Activated CD4-positive, alpha-beta T cell treated with anti-CD3 and anti-CD28 coated beads, Interleukin-2, amount 50 U/mL, for 16 hours (primary cell): ENCODE results near the gene NAP1L4.
"Not testable (repeated sequence)": the region's sequence is repeated elsewhere in the genome, so short reads cannot be mapped to it uniquely, and the experiment has no call there.

ENCODE experiments used
- DNase-seq: peaks from one replicate; pipeline ENCODE4 v3.0.0-alpha.2; 2020

The NAP1L4 gene

DNA sequence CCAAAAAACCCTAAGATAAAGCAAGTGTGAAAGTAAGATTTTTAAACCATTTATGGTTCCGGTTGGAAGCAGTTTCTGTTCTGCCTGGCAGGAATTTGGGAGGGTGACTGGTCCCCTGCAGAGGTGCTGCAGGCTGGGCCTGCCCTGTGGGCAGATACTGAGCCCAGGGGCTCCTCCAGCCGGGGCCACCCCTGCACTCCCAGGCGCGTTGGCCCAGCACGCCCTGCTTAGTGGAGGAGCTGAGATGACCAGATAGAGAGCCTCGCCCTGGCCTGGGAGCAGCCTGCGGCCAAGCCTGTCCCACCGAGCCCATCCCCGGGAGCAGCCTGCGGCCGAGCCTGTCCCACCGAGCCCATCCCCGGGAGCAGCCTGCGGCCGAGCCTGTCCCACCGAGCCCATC, 70.9 kb downstream of the NAP1L4 start:
- DNase-seq = no peak

DNA sequence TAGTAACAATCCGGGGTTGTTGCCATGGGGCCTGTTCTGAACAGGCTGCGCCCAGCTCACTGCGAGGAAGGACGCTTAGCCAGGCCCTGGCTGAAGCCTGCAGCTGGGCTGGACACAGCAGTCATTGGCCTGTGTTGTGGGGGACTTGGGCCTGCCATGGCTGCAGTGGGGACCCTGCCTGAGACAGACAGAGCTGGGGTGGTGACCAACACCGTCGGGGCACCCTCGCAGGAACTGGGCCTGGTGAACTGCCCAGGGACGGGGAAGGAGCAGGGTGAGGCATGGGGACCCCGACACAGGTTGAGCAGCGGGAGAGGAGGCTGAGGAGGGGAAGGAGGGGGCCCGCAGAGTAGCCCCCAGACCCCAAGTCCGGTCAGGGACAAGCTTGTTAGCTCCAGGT, 71.8 kb downstream of the NAP1L4 start:
- no peak for DNase-seq

DNA sequence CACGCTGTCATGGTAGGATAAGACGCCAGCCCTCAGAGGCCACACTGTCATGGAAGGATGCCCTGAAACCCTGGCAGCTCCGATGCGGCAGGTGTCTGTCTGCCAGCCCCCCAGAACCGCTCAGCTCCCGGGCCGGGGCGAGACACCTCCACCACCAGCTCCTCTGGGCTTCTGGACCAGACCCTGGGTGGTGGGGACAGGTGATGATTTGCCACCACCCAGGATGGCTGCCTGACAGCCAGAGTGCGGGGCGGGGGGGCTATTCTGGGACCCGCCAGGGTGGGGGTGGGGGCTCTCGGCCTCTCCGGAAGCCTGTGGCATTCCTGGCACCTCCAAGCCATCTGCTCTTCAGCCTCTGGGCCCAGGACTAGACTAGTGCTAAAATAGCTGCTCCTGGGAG, 72.3 kb downstream of the NAP1L4 start:
- no peak for DNase-seq

DNA sequence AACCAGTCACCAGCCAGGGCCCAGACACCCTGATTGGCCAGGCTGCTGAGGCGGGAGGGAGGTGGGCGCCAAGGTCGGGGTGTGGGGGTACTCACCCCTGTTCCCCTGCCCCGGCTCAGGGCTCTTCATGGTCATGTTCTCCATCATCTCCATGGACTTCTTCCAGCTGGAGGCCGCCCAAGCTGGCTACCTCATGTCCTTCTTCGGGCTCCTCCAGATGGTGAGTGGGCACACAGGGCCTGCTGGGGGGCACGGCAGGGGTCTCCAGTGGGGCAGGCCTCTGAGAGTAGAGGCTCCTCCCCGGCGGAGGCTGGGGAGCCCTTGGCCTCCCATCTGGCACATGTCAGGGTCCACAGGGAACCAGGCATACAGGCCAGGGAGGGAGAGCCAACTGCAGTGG, 72.9 kb downstream of the NAP1L4 start:
- DNase-seq = no peak

DNA sequence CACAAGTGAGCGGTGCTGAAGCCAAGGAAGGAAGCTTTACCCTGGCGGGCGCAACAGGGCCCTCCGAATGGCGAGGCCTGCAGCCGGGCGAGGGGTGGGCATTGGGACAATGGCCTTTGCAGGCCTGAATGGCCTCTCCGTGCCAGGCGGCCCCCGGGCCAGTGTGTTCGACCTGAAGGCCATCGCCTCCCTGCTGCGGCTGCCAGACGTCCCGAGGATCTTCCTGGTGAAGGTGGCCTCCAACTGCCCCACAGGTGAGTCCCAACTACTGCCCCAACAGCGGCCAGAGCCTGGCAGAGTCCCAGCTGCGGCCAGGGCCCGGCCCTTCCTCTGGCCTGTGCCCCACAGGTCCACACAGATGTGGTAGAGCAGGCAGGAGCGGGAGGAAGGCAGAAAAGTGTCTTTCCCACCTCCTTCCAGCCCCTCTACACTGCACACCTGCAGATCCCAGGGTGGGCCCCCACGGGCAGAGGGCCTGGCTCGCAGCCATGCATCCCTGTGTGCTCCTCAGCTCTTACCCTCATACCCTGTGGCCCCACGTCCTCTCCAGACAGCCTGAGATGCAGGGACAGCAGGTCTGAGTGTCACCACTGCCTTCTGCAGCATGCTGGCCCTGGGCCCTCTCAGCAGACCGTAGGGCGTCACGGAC, 74.2 kb downstream of the NAP1L4 start:
- no peak for DNase-seq

DNA sequence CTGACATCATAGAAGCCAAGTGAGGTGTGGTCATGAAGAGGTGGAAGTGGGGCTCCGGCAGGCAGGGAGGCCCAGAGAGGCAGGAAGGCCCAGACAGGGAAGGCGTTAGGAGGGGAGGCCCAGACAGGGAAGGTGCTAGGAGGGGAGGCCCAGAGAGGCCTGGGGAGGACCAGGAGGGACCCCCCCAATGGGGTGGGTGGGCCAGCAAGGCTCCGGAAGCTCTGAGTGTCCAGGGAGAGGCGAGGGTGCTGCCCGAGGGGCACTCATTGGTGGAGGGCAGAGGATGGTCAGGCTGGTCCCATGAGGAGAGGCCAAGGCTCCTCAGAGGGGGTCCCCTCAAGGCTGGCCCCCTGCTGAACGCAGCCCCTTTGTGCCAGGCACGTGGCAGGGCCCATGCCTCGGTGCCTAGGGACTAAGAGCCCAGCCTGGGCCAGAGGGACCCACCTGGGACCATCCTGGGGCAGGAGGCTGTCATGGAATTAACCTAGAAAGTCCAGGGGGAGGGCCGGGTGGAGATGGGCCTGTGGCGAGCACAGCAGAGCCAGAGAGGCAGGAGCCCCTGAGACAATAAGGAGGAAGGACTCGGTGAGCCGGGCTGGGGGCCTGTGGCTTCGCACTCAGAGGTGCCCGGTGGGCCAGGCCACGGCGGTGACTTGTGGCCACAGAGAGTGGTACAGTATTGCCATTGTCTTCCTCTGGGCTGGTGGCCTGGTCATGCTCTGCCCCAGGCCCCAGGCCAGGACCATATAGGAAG, 75.1 kb downstream of the NAP1L4 start:
- DNase-seq = no peak

DNA sequence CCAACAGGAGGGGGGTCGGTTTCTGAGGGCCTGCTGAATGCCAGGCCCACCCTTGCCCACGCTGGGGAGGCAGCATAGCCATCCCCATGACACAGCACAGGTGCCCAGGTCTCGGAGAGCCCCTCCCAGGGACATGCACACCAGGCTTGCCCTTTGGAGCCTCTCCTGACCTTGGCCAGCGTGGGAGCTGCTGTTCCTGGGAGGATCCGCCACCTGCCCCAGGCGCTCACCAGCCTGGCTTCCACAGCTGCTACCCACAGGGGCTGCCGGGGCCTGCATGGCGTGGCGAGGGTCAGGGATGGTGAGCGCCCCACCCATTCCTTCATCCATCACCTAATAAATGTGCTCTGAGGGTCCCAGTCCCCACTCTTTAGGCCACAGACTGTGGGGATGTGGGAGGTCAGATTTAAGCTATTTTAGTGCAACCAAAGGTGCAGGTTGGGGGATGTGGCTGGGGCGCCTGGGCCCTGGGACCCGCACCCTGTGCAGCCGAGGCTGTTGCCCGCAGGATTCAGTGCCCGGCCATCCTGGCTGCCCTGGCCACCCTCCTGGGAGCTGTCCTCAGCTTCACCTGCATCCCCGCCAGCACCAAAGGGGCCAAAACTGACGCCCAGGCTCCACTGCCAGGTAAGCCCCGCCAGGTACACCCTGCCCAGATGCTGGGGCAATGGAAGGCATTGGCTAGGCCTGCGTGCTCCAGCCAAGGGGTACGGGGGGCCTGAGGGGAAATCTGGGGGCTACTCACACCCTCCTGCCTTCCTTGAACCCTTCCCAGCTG, 75.8 kb downstream of the NAP1L4 start:
- no peak for DNase-seq

DNA sequence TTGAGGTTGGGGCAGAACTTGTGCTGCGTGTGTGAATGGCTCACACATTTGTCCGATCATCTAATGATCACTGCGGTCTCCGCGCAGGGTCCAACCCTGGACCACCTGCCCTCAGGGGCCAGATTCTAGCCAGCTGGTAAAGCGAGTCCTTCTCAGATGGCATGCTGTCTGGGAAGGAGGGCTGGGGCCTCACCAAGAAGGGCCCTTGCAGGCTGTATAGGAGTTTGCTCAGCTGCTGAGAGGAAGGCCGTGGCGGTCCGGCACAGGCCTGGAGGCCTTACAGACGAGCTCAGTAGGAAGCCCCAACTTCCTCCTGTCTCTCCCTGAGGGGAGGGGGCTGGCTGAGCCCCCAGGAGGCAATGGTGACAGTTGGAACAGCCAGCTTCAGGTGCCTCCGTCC, 76.7 kb downstream of the NAP1L4 start:
- DNase-seq = no peak

DNA sequence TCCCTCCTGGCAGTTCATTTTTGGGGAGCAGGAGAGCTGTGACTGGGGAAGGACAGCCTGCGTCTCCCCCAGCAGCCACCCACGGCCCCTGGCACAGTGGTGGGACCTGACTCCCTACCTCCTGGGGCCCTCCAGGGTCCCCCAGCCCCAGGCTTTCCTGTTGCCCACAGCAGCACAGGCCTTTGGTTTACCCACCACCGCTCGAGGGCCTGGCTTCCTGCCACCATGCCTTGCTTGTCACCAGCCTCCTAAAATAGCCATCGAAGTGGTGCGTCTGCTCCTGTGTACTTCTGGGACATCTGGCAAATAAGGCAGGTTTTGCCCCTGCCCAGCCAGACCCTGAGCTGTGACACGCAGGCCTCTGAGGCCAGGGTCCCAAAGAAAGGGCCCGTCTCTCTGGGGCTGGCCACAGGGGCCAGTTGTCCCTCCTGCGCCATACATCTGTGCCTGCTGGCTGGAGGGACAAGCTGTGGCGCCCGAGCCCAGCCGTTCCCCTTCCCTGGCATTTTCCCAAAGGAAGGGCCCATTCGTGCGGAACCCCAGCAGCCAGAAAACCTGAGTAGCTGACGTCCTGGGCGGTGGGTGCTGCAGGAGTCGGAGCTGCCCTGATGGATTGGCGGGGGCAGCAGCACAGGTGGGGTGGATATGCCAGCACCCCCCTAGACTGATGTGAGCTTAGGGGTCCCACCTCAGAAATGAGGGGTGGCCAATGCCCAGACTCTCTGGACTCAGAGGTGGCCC, 77.5 kb downstream of the NAP1L4 start:
- DNase-seq = no peak

DNA sequence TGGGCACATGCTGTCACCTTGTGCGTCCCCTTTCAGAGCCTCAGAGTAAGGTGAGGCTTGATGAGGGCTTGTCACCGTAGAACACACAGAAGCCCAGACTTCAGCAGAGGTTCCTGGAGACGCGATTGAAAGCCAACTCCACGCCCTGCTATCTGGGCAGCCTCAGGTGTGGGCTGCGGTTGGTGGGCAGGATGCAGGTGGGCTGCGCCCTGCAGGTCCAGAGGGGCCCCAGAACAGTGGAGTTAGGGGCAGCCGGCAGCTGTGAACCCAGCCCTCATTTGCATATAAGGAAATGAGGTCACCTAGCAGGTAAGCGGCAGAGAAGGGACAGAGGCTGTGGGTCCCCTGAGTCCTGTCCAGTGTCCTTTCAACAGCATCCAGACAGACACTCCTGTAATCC, 78.4 kb downstream of the NAP1L4 start:
- no peak for DNase-seq

DNA sequence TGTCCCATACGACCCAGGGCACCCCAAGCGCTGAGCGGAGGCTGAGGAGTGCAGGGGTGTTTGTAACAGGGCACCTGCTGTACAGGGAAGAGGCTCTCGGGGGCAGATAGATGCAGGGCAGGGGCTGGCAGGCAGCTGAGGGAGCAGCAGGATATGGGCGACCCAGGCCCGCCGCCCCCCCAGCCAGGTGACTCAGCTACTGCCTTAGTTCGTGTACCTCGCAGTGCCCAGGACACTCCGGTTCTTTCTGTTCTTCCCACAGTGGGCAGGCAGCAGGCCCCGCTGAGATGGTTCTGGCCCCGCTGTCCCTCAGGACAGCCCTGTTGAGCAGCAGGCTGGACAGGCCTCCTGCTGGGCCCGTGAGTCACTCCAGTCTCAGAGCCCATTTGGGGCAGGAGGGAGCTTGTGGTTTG, 79.1 kb downstream of the NAP1L4 start:
- DNase-seq = no peak

DNA sequence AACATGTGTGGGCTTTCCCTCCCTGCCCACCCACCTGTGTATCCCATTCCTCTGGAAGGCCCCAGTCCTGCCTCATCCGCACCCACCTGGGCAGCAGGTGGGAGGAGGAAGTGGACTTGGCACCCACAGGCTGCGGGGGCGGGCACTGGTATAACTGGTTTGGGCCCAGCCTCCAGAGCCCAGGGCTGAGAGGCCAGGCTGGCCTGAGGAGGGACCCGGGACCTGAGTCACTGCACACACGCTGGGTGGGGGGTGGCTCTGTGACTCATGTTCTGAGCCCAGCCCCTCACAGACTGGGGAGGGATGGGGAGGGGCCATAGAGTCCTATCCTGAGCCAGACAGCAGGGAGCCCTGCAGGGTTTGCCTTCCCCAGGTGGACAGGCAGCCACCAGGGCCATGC, 79.6 kb downstream of the NAP1L4 start:
- no peak for DNase-seq

DNA sequence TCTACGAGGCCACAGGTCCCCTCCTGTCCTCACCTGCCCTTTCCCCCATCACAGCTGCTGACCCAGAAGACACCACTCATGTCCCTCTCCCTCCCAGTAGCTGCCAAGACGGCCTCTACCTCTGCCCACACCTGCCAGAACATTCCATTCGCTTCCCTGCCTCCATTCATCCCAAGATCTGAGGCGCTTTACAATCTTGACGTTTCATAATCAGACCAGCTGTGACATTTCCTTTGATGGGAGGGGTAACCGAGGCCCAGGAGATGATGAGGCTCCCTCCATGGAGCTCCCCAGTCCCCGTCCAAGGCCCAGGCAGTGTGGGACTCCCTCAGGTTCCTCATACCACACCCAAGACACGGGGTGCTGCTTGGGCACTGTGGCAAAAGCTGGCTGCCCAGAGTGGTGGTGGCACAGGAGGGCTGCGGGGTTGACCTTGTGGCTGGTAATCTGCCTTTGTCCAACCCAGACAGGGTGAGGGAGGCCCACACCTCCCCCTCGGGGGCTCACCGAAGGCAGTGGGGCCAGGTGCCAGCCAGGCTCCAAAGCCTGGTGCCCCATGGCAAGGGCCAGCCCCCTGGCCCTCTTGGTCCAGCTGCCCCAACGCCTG, 80.2 kb downstream of the NAP1L4 start:
- no peak for DNase-seq

DNA sequence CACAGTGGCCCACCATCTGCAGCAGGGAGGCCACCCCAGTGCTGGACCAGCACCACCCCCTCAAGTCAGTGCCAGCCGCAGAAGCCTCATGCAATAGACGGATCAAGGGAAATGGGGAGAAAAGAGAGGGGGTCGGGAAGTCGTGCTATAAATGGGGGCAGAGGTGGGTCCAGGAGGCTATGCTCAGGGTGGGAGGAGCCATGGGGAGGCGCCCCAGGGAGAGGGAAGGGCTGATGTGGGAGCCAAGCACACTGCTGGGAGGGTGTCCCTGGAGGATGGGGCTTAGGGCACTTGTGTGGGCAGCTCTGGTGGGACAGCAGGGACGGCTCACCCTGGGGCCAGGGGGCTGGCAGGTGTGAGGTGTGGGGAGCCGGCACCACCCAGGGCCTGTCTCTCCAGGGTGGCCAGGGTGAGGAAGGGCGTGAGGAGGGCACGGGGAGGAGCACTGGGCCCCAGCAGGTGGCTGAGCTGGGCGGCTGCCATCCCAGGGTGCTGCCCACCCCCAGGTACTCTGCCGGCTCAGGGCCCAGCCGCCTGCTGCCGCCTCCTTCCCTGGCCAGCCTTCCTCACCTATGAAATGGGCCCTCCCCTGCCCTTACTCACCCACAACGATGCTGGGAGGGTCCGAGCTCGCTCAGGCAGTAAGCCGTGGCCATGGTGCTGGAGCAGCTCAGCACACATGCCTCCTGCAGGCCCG, 80.9 kb downstream of the NAP1L4 start:
- no peak for DNase-seq

DNA sequence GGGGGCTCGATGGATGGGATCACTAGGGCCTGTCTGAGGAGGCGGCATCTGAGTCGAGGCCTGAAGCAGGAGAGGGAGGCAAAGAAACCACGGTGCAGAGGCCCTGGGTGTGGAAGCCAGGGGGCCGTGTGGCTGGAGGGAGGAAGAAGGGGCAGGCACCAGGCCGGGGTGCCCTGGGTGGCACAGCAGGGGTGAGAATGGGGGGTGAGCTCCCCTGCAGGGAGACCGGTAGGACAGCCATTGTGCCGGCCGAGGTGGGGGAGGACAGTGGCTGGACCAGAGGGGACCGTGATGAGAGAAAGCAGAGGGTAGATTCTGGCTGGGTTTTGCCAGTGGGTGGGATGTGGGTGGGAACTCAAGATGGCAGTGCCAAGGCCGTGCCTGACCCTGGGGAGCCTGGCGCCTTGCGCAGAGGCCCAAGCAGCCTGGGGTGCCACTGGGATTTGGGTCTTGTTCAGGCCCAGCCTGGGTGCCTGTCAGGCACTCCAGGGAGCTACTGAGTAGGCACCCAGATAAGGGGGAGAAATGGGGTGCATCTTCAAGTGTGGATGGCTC, 81.7 kb downstream of the NAP1L4 start:
- DNase-seq = no peak

DNA sequence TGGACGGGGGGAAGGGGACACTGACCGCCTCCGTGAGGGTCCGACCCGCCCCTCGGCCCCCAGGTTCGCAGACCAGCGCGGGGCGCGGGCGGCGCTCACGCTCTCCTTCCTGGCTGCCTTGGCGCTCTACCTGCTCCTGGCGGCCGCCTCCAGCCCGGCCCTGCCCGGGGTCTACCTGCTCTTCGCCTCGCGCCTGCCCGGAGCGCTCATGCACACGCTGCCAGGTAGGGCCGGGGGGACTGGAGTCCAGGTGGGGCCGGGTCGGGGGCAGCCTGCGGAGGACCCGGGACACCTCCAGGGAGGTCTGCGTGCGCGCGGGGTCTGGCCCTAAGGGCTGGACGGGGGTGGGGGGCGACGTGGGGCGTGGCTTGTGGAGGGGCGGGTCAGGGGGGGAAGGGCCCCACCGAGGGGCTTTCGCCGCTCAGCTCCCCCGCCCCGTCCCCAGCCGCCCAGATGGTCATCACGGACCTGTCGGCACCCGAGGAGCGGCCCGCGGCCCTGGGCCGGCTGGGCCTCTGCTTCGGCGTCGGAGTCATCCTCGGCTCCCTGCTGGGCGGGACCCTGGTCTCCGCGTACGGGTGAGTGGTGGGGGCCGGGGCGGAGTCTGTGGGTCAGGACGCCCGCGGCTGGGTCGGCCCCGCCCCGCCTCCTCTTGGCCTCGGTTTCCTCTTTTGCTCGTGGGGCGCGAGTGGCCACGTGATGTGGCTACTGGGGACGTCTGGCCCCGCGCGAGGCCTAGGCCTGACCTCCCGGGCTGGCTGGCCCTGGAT, 82.8 kb downstream of the NAP1L4 start:
- DNase-seq = no peak

DNA sequence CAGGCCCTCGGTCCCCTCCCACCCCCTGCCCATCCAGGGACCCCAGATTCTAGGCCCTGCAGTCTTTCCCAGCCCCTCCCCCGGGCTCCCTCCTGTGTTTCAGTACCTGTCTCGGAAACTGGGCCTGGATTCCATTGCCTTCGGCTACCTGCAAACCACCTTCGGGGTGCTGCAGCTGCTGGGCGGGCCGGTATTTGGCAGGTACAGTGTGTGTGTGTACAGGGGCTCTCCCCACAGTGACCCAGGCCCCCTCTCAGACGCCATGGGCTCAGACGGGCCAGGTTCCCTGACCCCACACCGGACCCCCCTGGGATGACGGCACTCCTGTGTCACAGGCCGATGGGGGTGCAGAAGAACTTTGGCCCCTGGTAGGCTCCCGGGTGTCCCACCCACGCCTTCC, 84.0 kb downstream of the NAP1L4 start:
- DNase-seq = no peak

DNA sequence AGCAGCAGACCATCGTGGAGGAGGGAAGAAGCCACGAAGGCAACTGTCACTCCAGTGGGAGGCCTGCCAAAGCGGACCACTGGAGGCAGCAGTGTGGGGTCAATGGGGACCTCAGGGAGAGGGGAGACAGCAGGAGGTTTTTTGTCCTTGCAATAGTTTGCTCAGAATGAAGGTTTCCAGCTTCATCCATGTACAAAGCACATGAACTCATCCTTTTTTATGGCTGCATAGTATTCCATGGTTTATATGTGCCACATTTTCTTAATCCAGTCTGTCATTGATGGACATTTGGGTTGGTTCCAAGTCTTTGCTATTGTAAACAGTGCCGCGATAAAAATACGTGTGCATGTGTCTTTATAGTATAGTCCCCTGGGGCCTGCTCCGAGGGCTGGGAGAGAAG, 86.8 kb downstream of the NAP1L4 start:
- not testable (repeated sequence) for DNase-seq

DNA sequence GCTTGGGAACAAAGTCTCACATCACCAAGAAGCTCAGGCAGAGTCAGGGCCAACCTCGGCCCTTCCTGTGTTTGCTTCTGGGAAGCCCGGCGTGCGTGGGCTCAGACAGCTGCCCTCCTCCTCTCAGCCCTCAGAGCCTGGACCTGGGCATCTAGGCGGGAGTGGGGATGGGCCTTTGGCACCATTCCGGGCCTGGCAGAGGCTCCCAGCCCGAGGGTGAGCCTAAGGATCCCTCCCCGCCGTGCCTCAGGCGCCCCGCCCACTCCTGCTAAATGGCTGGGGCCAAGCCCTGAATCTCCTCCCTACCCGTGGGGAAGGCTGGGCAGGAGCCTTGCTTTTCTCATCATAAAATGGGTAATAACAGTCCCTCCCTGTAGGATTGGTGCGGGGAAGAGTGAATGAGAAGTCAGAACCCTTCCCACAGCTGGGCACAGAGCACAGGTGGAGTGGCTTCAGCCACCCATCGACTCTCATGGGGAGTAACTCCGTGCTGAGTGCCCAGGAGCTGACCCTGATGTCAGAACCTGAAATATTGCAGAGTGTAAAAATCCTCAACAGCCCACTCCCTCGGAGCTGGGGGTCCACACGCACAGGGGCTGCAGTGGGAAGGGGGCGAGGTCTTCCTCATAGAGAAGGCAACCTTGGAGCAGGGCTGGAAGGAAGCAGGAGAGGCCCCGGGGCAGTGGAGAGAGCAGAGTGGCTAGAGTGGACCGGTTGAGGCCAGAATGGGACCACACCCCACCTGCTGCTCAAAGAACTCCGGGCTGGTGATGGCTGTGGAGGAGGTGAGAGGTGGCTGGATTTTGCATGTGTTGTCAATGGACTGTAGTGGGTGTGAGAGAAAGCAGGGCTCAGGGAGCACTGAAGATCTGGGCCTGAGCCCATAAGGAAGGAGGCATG, 87.7 kb downstream of the NAP1L4 start:
- no peak for DNase-seq

DNA sequence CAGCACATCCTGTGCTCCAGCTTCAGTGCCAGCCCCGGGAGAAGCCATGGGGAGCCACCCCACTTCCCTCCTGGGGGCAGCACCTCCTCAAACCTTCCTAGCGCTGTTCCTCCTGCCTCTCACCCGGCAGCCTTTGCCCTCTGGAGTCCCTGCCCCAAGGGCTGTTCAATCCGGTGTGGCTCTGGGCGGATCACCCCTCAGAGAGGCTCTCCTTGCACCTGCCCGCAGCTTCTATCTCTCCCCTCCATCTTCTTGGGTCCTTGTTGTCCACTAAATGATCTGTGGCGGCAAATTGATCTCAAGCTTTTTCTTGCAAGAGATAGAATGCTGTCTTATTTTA, 88.5 kb downstream of the NAP1L4 start:
- no peak for DNase-seq
